GM13976 (cell line): Measurements from ENCODE around the gene SF1.

Experiments used
- DNase-seq: peaks from one replicate; pipeline ENCODE4 v3.0.0; 2012; ENCODE audit warnings: low spot score
- in situ Hi-C: fragments of 300-500 bp; cut with MboI; formaldehyde crosslinking; loops from one replicate; pipeline ENCODE4 v1.12.0; 2022; ENCODE audit warnings: low sequenced_read_pairs, mixed read lengths, inconsistent platforms; ENCODE audit not compliant: unreplicated experiment
- TF ChIP-seq, protein P1 (sequence below): IDR thresholded peaks from 2 replicates; pipeline ENCODE4 v1.5.1; 2012; ENCODE audit warnings: borderline replicate concordance, mild to moderate bottlenecking; ENCODE audit not compliant: insufficient read depth; ENCODE audit errors: extremely low read depth, missing control alignments, control extremely low read depth

The SF1 gene

GRCh38 chr11:64745189-64745520 is 33.2 kb downstream of the SF1 start:
- in situ Hi-C loops: no loop called here
- peak; percentile 83 for DNase-seq
- TF ChIP-seq, protein P1, sequence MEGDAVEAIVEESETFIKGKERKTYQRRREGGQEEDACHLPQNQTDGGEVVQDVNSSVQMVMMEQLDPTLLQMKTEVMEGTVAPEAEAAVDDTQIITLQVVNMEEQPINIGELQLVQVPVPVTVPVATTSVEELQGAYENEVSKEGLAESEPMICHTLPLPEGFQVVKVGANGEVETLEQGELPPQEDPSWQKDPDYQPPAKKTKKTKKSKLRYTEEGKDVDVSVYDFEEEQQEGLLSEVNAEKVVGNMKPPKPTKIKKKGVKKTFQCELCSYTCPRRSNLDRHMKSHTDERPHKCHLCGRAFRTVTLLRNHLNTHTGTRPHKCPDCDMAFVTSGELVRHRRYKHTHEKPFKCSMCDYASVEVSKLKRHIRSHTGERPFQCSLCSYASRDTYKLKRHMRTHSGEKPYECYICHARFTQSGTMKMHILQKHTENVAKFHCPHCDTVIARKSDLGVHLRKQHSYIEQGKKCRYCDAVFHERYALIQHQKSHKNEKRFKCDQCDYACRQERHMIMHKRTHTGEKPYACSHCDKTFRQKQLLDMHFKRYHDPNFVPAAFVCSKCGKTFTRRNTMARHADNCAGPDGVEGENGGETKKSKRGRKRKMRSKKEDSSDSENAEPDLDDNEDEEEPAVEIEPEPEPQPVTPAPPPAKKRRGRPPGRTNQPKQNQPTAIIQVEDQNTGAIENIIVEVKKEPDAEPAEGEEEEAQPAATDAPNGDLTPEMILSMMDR: no peak

- peak; percentile 61 for DNase-seq
- TF ChIP-seq, protein P1: no peak
Measured at GRCh38 chr11:64744544-64745188, 33.7 kb downstream of the SF1 start.

GRCh38 chr11:64743591-64744543 is 34.5 kb downstream of the SF1 start, which contains the start of gene RASGRP2:
Gene RASGRP2 (minus strand): TSS chr11:64744142. CDS start chr11:64742866, 1,276 bp downstream.
- DNase-seq: peak; percentile 84
- in situ Hi-C loops: no loop called here
- TF ChIP-seq, protein P1: peak; percentile 85

More at GRCh38 chr11:64744544-64745188, 33.7 kb downstream of the SF1 start:
- in situ Hi-C loops: no loop called here

DNA sequence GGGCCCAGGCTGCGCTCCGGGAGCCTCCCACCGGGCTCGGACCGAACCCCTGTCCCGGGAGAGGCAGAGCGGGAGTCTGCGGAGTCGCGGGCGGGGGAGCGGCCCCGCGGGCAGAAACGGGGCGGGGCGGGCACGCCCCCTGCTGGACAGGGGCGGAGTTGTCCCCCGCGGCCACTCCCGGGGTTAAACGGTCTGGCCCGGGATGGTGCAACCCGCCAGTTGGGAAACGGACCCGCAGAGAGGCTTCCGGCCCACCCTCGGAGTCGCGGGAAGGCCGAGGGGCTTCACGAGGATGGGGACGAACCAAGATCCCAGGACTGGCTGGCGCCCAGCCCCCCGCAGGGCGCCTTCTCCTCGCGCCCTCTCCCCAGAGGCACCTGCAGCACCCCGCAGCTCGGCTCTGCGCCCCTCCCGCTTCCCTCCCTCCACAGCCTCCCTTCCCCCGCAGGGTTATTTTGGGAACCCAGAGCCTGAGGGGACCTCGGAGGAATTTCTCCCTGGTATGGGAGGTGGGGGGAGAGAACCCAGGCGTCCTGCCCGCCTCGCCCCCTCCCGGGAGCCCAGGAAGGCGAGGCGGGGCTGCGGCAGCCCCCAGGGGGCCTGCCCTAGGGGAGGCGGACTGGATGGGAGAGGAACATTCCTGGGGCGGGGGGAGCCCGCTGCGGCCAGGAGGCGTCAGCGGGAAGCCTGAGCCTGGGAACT is 35.3 kb downstream of the SF1 start:
- peak; percentile 94 for DNase-seq
- in situ Hi-C loops: no loop called here
- TF ChIP-seq, protein P1: peak; percentile 74

- TF ChIP-seq, protein P1: no peak
- DNase-seq: peak; percentile 82
- in situ Hi-C loops: no loop called here
Measured at GRCh38 chr11:64742087-64742888, 36.1 kb downstream of the SF1 start.

- TF ChIP-seq, protein P1: no peak
- in situ Hi-C loops: no loop called here
- no peak for DNase-seq
Measured at GRCh38 chr11:64741375-64742086, 36.8 kb downstream of the SF1 start.
